KMS-11 (cell line): ENCODE measurements around the gene C2orf72.

ENCODE experiments used
- H2AFZ ChIP-seq: fragments of 200-600 bp; sonication (generic); 2 replicates; pipeline ENCODE4 v1.6.1; 2016; ENCODE audit warnings: antibody characterized with exemption, mixed run types, low read depth
- H3K27ac ChIP-seq: fragments of 200-600 bp; sonication (generic); 2 replicates; pipeline ENCODE4 v1.6.1; 2016; ENCODE audit warnings: mild to moderate bottlenecking, mixed run types
- H3K27me3 ChIP-seq: fragments of 200-600 bp; sonication (generic); 2 replicates; pipeline ENCODE4 v1.6.1; 2017; ENCODE audit warnings: mild to moderate bottlenecking, low read depth, mixed run types, moderate library complexity; ENCODE audit not compliant: insufficient read depth
- H3K36me3 ChIP-seq: fragments of 200-600 bp; sonication (generic); 2 replicates; pipeline ENCODE4 v1.6.1; 2017; ENCODE audit warnings: mild to moderate bottlenecking, mixed run types; ENCODE audit not compliant: insufficient read depth
- H3K4me1 ChIP-seq: fragments of 200-600 bp; sonication (generic); 2 replicates; pipeline ENCODE4 v1.6.1; 2016; ENCODE audit warnings: mild to moderate bottlenecking, low read depth, mixed run types; ENCODE audit not compliant: poor library complexity, severe bottlenecking
- H3K4me2 ChIP-seq: fragments of 200-600 bp; sonication (generic); 2 replicates; pipeline ENCODE4 v1.7.0; 2016; ENCODE audit warnings: mild to moderate bottlenecking, mixed run types
- H3K4me3 ChIP-seq: fragments of 200-600 bp; sonication (generic); IDR thresholded peaks from 2 replicates; pipeline ENCODE4 v1.6.1; 2017; ENCODE audit warnings: low read depth, low read length, mixed read lengths; ENCODE audit not compliant: insufficient read depth
- H3K79me2 ChIP-seq: fragments of 200-600 bp; sonication (generic); 2 replicates; pipeline ENCODE4 v1.6.1; 2016; ENCODE audit warnings: low read depth, mixed run types; ENCODE audit not compliant: insufficient read depth
- H3K9ac ChIP-seq: fragments of 200-600 bp; sonication (generic); 2 replicates; pipeline ENCODE4 v1.6.1; 2016; ENCODE audit warnings: mild to moderate bottlenecking, mixed run types
- H4K20me1 ChIP-seq: fragments of 200-600 bp; sonication (generic); 2 replicates; pipeline ENCODE4 v1.6.1; 2016; ENCODE audit warnings: mild to moderate bottlenecking, mixed run types; ENCODE audit not compliant: insufficient read depth
- TF ChIP-seq, protein P1 (sequence below): fragments of 200-600 bp; sonication (generic); conservative IDR thresholded peaks from 2 replicates; pipeline ENCODE4 v1.6.1; 2017; ENCODE audit warnings: low read depth, mild to moderate bottlenecking, antibody characterized with exemption, low read length, moderate library complexity, mixed read lengths

C2orf72 gene

GRCh38 chr2:231030725-231031124, 6.6 kb upstream of the C2orf72 start:
- Histone ChIP-seq H3K9ac (no peak overlapping the region), H3K4me2 (no peak overlapping the region), H3K27ac (no peak overlapping the region), H3K27me3 (no peaks in the 10 kb centered on the region), H3K36me3 (no peaks in the 10 kb centered on the region), H3K79me2 (no peaks in the 10 kb centered on the region), H2AFZ (no peak overlapping the region), H3K4me1 (no peaks in the 10 kb centered on the region), H3K4me3 (no peak overlapping the region), H4K20me1 (no peaks in the 10 kb centered on the region)
- TF ChIP-seq, protein P1, sequence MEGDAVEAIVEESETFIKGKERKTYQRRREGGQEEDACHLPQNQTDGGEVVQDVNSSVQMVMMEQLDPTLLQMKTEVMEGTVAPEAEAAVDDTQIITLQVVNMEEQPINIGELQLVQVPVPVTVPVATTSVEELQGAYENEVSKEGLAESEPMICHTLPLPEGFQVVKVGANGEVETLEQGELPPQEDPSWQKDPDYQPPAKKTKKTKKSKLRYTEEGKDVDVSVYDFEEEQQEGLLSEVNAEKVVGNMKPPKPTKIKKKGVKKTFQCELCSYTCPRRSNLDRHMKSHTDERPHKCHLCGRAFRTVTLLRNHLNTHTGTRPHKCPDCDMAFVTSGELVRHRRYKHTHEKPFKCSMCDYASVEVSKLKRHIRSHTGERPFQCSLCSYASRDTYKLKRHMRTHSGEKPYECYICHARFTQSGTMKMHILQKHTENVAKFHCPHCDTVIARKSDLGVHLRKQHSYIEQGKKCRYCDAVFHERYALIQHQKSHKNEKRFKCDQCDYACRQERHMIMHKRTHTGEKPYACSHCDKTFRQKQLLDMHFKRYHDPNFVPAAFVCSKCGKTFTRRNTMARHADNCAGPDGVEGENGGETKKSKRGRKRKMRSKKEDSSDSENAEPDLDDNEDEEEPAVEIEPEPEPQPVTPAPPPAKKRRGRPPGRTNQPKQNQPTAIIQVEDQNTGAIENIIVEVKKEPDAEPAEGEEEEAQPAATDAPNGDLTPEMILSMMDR = no peak

- no peaks in the 10 kb centered on the region for H3K4me1 ChIP-seq
- H3K4me2 ChIP-seq = no peak overlapping the region
- TF ChIP-seq, protein P1 = no peak
- no peak overlapping the region for H3K27ac ChIP-seq
- no peaks in the 10 kb centered on the region for H3K79me2 ChIP-seq
- no peak overlapping the region for H2AFZ ChIP-seq
- H4K20me1 ChIP-seq = no peaks in the 10 kb centered on the region
- H3K4me3 ChIP-seq = no peak overlapping the region
- H3K9ac ChIP-seq = no peak overlapping the region
- no peaks in the 10 kb centered on the region for H3K36me3 ChIP-seq
- H3K27me3 ChIP-seq = no peaks in the 10 kb centered on the region; the same call in 1 of the 2 replicates
Observed at GRCh38 chr2:231032575-231033140, 4.7 kb upstream of the C2orf72 start.

DNA sequence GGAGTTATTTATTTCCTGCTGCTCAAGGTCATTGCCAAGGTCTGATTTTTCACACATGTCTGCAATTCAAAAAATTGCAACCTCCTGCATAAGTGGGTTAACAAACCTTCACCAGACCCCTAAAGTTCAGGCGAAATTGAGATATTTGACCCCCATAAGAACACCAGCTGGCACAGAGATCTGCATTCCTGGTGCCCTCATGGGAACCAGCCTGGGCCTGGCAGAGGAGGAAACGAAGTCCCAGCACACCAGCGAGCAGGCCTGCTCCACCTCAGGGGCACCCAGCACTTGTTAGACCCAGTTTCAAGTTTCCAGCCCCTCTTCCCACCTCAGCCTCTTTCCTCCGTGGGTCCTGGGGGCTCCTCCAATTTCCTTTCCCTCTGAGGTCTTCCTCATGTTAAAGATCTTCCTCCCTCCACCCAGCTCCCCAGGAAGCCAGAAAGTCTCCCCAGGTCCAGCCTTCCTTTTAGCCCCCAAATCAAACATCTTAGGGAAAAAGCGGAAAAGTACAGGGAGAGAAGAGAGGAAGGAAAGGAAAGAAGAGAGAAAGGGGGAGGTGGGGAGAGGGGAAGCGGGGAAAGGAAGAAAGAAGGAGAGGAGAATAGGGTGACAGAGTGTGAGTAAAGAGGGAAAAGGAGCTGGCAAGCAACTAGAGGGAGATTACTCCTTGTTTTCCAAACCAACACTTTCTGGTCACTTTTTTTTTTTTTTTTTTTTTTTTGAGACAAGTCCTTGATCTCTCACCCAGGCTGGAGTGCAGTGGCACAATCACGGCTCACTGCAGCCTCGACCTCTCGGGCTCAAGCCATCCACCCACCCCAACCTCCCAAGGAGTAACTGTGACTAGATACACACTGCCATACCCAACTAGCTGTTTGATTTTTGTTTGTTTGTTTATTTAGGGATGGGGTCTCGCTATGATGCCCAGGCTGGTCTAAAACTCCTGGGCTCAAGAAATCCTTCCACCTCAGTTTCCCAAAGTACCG, 3.9 kb upstream of the C2orf72 start:
- Histone ChIP-seq H3K4me1 (no peaks in the 10 kb centered on the region), H3K27me3 (no peaks in the 10 kb centered on the region; the same call in 1 of the 2 replicates), H3K27ac (no peak overlapping the region), H3K36me3 (no peaks in the 10 kb centered on the region), H3K4me2 (no peak overlapping the region), H2AFZ (no peak overlapping the region), H3K79me2 (no peaks in the 10 kb centered on the region), H3K9ac (no peak overlapping the region), H3K4me3 (no peak overlapping the region), H4K20me1 (no peaks in the 10 kb centered on the region)
- TF ChIP-seq, protein P1 = no peak

DNA sequence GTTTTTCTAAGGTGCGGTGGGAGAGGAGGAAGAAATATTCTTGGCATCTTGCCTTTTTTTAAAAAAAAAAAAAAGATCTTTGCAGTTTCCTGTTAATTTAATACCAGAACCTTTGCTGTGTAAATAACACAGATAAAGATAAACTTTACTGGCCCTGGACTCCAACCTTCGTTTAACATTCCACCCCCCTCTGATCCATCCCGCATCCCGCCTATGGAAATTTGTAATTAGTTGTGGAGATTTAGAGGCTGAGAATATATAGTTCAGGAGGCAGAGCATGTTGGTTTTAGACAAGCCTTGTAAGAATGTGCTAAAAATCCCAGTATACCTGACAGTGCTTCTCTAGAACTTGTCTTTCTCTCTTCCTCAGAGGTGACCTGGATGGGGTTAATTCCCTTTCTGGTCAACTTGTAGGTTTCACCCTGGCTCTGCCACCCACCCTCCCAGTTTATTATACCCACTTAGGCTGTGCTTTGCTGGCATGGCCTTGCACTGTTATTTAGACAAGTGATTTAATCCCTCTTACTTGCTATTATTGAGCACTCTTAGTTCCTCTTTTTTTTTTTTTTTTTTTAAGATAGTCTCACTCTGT, 2.9 kb upstream of the C2orf72 start:
- Histone ChIP-seq H3K36me3 (no peaks in the 10 kb centered on the region), H2AFZ (no peak overlapping the region), H3K4me2 (no peak overlapping the region), H3K4me1 (no peaks in the 10 kb centered on the region), H3K79me2 (no peaks in the 10 kb centered on the region), H4K20me1 (no peaks in the 10 kb centered on the region), H3K27me3 (no peaks in the 10 kb centered on the region; the same call in 1 of the 2 replicates), H3K9ac (no peak overlapping the region), H3K27ac (no peak overlapping the region), H3K4me3 (no peak overlapping the region)
- TF ChIP-seq, protein P1 = no peak
